Naive thymus-derived CD8-positive, alpha-beta T cell (primary cell): ENCODE results near the gene BBS4. TPM values are rescaled to one million over a fixed set of nuclear protein-coding genes. Genes with fewer than 3 reads are reported as not detected.

Experiments
- ATAC-seq, 2 donors: fragments of 150-1000 bp; cut with Tn5 transposase in 1 of 2; sonication (Bioruptor Pico), chemical (Tn5 transposase) in 1 of 2; 1 replicate in 1 of 2; 2 replicates in 1 of 2; pipeline ENCODE4 v1.10.0; 2021; ENCODE audit warnings: mild to moderate bottlenecking in 2 of 2, moderate library complexity in 2 of 2
- POLR2A ChIA-PET: fragments of 350-600 bp; sonication (Branson Sonifier 250); formaldehyde crosslinking; loops from one replicate; lab custom pipeline; 2021; ENCODE audit warnings: antibody characterized with exemption; lab: Charles Lee
- DNase-seq, 10 donors: peaks; one replicate each; pipeline versions ENCODE4 v3.0.0 to v3.0.0-alpha.2; 2020 to 2022
- H3K27ac Mint-ChIP-seq, 10 donors: one replicate each; pipeline ENCODE4 v1.8.0; 2020 to 2022; ENCODE audit warnings: mild to moderate bottlenecking in 10 of 10, mixed read lengths in 10 of 10, moderate library complexity in 4 of 10, inconsistent platforms in 1 of 10
- H3K27me3 Mint-ChIP-seq, 5 donors: one replicate each; pipeline ENCODE4 v1.8.0; 2021 to 2022; ENCODE audit warnings: mixed read lengths in 5 of 5
- H3K36me3 Mint-ChIP-seq, 3 donors: one replicate each; pipeline ENCODE4 v1.8.0; 2020 to 2022; ENCODE audit warnings: mixed read lengths in 3 of 3, mild to moderate bottlenecking in 2 of 3, inconsistent platforms in 1 of 3
- H3K4me1 Mint-ChIP-seq, 4 donors: one replicate each; pipeline ENCODE4 v1.8.0; 2021 to 2022; ENCODE audit warnings: mixed read lengths in 4 of 4
- H3K4me3 Mint-ChIP-seq, 10 donors: one replicate each; pipeline ENCODE4 v1.8.0; 2020 to 2022; ENCODE audit warnings: mild to moderate bottlenecking in 10 of 10, mixed read lengths in 10 of 10, moderate library complexity in 6 of 10, inconsistent platforms in 1 of 10
- H3K9me3 Mint-ChIP-seq, 9 donors: one replicate each; pipeline ENCODE4 v1.8.0; 2020 to 2022; ENCODE audit warnings: mixed read lengths in 9 of 9, mild to moderate bottlenecking in 3 of 9, inconsistent platforms in 1 of 9, moderate library complexity in 1 of 9
- polyA plus RNA-seq, 3 donors: library from polyadenylated mRNA; unstranded; fragments of 300-500 nt; fragmentation: Illumina TruSeq; gene quantifications; one replicate each; pipeline ENCODE4 v1.2.3, GENCODE V29; 2021
- total RNA-seq, 8 experiments: library from RNA in 2 of 8; stranded (reverse) in 2 of 8; gene quantifications; one replicate each; pipeline ENCODE4 v1.2.3 and lab custom pipeline; 2021 to 2026

BBS4 gene
- total and polyA plus RNA-seq, 5 experiments from 2014 or later = 14.4 to 28.7 (median 15.9) TPM

DNA sequence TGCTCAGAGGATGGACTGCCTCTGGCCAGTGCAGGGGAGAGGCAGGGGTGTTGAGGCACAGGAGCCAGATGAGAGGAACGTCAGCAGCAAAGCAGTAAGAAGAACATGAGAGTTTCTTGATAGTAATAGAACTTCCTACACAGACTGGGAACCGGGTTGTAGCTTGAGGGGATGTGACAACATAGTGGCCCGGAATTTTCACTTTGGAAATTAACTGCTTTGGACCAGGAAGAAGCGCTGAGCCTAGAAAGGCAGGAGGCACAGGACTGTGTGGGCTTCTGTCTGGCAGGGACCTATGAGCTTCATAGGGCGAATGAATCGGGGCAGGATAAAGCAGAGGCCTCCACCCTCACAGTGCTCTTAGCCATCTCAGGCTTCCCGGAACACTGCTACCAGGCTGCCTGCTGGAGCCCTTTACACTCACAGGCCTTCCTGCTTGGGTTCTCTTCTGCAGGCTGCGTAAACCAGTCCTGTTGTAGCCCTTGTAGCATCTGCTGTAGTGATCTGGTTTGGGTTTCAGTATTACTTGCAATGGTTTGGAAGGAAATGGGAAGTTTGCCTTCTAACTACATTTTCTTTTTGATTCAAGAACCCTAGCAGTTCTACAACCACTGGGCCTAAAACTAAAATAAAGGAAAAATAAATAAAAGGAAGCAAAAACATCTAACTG is 100.8 kb downstream of the BBS4 start:
- peak overlapping the region in 5 of 10 donors; percentile 14 to 65 (median 46) for H3K27ac Mint-ChIP-seq
- peaks cover 0 to 5% (median 0%) of the 10 kb centered on the region in 3 donors for H3K36me3 Mint-ChIP-seq
- DNase-seq (no peak), ATAC-seq (no peak)
- H3K4me3 Mint-ChIP-seq = no peak overlapping the region
- H3K27me3 Mint-ChIP-seq = peaks cover 0 to 2% (median 0%) of the 10 kb centered on the region in 5 donors
- H3K9me3 Mint-ChIP-seq = no peaks in the 10 kb centered on the region
- H3K4me1 Mint-ChIP-seq = peaks cover 7 to 31% (median 21%) of the 10 kb centered on the region in 4 donors
- POLR2A ChIA-PET = no interaction called here

DNA sequence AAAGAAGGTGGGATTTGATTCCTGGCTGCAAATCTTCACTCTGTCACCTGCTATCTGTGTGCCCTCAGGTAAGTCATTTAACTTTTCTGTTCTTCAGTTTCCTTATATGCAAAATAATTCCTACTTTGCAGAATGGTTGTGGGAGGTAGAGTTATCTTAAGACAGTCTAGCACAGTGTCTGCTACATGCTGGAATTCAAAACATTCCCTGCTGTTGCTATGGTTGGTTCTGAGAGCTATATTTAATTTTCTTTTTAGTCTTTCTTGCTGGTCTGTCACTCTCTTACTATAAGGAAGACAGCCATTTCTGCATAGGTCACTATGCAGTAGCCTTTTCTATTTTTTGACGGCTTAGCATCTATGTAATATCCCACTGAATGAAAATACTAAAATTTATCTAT is 101.5 kb downstream of the BBS4 start:
- ATAC-seq (no peak), DNase-seq (no peak)
- peak overlapping the region in 2 of 10 donors; percentile 48 to 65 for H3K27ac Mint-ChIP-seq
- H3K27me3 Mint-ChIP-seq = peaks cover 0 to 4% (median 2%) of the 10 kb centered on the region in 5 donors
- peak overlapping the region in 1 of 10 donors; percentile 15 for H3K4me3 Mint-ChIP-seq
- POLR2A ChIA-PET = no interaction called here
- H3K36me3 Mint-ChIP-seq = peaks cover 0 to 5% (median 0%) of the 10 kb centered on the region in 3 donors
- no peaks in the 10 kb centered on the region for H3K9me3 Mint-ChIP-seq
- H3K4me1 Mint-ChIP-seq = peaks cover 7 to 26% (median 16%) of the 10 kb centered on the region in 4 donors

Other genes starting within 250 kb of the BBS4 start
- gene ARIH1, start 211.9 kb upstream of the BBS4 start, total RNA-seq = 100 to 1,000 TPM; 191 to 197 TPM
- 10 to 100 TPM; 10.3 to 19.0 (median 18.0) TPM for gene ARIH1, start 211.9 kb upstream of the BBS4 start, polyA plus RNA-seq
- not detected for gene GOLGA6B, start 31.5 kb upstream of the BBS4 start, total RNA-seq
- not detected for gene GOLGA6B, start 31.5 kb upstream of the BBS4 start, polyA plus RNA-seq
- gene HIGD2B, start within 50 bp of the BBS4 start, total RNA-seq = under 1 TPM in 1 of 2 experiments, not detected in 1; 0.47 TPM
- not detected for gene HIGD2B, start within 50 bp of the BBS4 start, polyA plus RNA-seq
- gene ADPGK, start 97.6 kb downstream of the BBS4 start, total RNA-seq = 100 to 1,000 TPM; 101 to 110 TPM
- 10 to 100 TPM; 70.7 to 74.7 (median 73.8) TPM for gene ADPGK, start 97.6 kb downstream of the BBS4 start, polyA plus RNA-seq